HG02885 (cell line): ENCODE results near the gene HTT.

Source experiments
- ATAC-seq: cut with Tn5 transposase; IDR thresholded peaks from one replicate; pipeline ENCODE4 v1.9.1; 2021; ENCODE audit warnings: mild to moderate bottlenecking; ENCODE audit not compliant: unreplicated experiment, poor library complexity

The HTT gene

DNA sequence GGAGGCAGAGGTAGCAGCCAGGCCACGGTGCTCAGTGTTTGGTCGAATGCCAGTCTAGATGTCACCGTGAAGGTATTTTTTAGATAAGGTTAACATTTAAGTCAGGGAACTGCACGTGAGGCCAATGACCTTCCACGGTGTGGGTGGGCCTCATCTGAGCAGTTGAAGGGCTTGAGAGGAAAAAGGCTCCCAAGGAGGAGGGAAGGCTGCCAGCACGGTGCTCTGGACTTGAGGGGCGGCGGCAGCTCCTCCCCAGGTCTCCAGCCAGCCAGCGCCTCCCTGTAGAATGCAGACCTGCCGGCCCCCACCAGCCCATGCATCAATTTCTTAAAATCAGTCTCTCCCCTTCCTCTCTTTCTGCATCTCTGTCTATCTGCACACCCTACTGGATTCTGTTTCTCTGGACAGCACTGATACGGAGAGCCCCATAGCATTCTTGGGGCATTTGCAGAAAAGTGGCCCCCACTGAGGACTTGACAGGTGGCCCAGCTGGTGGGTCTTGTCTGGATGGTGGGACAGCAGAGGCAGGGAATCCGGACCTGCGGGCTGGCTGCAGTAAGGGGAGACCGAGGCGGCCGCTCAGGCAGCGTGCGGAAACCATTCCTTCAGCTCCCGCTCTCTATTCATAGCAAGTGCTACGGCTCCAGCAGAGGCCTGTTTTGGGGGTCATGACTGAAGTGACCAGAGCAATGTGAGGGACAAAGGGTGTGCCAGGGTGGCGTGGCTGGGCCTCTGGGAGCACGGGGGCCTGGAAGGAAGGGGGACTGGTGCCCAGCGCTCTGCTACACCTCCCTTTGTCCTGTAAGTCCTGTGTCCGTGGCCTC, 210.5 kb downstream of the HTT start:
- ATAC-seq, result no peak

DNA sequence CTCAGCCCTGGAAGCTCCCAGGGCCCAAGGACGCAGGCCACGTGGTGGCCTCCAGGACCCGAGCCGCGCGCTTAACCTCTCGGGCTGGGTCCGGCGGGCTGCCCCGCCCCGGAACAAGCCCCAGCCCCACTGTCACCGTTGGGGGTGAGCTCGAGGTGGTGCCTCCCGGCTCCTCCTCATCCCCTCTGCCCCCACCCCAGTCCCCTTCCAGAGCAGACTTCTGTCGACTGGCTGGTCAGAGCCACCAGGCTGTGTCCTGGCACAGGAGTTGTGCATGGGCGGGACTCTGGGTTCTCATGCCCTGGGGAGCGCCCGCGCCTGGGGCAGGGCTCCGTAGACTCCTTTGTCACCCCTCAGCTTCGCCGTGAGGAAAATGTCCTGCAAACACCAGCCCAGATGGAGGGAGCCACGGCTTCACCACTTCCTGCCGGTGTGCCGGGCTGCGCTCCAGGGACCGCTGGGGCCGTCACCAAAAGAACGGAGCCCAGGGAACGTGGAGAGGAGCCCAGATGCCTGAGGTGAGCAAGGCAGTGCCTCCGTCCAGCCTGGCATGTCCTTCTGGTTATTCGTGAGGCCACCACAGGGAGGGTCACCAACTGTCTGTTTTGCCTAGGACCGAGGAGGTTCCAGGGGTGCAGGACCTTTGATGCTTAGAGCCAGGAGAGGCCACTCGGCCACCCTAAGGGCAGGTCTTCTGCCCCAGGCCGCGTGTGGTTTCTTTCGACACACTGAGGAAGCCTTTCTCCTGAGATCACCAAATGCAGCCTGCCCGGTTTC, 211.3 kb downstream of the HTT start:
- ATAC-seq, result peak; percentile 92

- peak; percentile 36 for ATAC-seq
These were observed 212.1 kb downstream of the HTT start for GRCh38 chr4:3286335-3287175.

DNA sequence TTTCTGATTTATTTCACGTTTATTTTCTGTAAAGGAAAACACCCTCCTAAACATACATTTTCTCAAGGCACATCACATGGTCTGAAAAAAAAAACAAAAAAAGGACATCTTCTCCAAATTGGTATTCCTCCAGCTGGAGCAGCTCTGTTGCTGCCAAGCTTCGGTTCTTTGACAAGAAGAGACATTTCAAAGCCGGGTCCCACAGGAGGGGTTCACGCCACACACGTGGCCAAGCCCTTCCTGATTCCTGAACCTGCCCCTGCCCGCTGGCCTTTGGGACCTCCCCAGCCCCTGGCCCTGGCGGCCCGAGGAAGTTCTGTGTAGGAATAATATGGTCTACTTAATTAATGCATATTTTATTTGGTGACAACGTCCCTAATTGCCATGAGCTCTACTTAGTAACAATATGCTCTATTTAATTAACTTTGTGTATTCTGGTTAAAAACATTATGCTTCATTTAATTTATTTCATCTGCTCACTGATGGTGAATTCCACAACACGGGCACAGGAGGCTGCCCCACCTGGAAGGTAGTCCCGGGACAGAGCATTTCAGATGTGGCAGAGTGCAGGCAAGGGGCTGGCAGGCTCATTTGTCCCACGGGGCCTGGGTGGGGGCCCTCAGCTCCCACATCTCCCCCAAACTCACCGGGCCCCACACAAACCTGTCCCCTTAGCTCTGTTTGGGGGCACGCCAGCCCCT, 212.9 kb downstream of the HTT start:
- no peak for ATAC-seq

GRCh38 chr4:3287972-3288570, 213.6 kb downstream of the HTT start:
- ATAC-seq, result no peak

GRCh38 chr4:3288571-3289094, 214.2 kb downstream of the HTT start:
- no peak for ATAC-seq

GRCh38 chr4:3290476-3290875, 216.0 kb downstream of the HTT start:
- no peak for ATAC-seq

DNA sequence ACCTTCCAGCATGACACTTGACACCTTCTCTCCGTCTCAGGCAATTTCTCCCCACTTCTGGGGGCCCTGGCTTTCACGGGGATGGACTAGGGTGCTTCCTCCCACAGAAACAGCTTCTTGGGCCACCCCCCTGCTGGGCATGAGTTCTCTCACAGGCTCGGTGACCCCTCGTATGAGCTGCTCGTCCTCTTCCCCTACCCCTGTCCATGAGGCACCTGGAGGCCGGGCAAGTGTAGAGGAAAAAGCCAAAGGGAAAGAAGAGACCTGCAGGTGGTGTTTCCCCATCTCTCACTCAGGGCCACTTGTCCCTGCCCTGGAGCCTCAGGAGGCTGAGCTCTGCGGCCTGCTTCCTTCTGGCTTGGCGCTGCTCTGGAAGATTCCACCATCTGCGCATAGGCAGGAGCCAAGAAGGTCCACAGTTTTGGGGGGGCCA, 216.4 kb downstream of the HTT start:
- ATAC-seq, result no peak

- ATAC-seq, result no peak
These were observed 217.0 kb downstream of the HTT start for GRCh38 chr4:3291411-3291968.

- ATAC-seq, result peak; percentile 12
These were observed 217.6 kb downstream of the HTT start for GRCh38 chr4:3291969-3292570.

- ATAC-seq, result peak; percentile 90
These were observed 218.3 kb downstream of the HTT start, which contains the start of gene RGS12 for GRCh38 chr4:3292571-3293400. Gene RGS12, plus strand, starts transcription at chr4:3293021. Its CDS starts 23,150 bp downstream, at chr4:3316171.
